PC-3 (cell line): ENCODE results near the gene LDLR.

ENCODE experiments used
- EZH2 ChIP-seq: fragments of 300-600 bp; sonication (generic); IDR thresholded peaks from one replicate; pipeline ENCODE4 v1.6.1; 2017; ENCODE audit warnings: antibody characterized with exemption, mild to moderate bottlenecking, low read length; ENCODE audit not compliant: unreplicated experiment
- EZH2phosphoT487 ChIP-seq: fragments of 300-600 bp; sonication (generic); IDR thresholded peaks from 2 replicates; pipeline ENCODE4 v1.6.1; 2018; ENCODE audit warnings: mild to moderate bottlenecking, antibody characterized with exemption, low read length, borderline replicate concordance
- TF ChIP-seq, protein P1 (sequence below): fragments of 300-600 bp; sonication (generic); conservative IDR thresholded peaks from 2 replicates; pipeline ENCODE4 v1.5.1; 2017; ENCODE audit warnings: antibody characterized with exemption, low read depth, mild to moderate bottlenecking, low read length

DNA sequence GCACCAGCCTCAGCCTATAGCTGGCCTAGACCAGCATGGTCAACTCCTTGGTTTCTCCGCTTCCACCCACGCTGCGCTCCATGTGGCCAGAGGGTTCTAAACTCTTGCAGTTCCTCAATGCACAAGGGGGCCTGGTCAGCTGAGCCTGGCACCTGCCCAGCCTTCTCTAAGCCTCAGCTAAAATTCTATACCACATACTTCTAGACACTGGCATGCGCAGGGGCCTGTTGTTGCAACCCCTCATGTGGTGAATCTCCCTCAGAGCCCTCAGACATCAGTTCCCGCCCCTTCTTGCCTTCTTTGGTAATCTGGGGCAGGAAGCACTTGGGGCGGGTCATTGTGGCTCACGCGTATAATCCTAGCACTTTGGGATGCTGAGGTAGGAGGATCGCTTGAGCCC lies 19.7 kb upstream of the LDLR start:
- TF ChIP-seq, protein P1, sequence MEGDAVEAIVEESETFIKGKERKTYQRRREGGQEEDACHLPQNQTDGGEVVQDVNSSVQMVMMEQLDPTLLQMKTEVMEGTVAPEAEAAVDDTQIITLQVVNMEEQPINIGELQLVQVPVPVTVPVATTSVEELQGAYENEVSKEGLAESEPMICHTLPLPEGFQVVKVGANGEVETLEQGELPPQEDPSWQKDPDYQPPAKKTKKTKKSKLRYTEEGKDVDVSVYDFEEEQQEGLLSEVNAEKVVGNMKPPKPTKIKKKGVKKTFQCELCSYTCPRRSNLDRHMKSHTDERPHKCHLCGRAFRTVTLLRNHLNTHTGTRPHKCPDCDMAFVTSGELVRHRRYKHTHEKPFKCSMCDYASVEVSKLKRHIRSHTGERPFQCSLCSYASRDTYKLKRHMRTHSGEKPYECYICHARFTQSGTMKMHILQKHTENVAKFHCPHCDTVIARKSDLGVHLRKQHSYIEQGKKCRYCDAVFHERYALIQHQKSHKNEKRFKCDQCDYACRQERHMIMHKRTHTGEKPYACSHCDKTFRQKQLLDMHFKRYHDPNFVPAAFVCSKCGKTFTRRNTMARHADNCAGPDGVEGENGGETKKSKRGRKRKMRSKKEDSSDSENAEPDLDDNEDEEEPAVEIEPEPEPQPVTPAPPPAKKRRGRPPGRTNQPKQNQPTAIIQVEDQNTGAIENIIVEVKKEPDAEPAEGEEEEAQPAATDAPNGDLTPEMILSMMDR: no peak
- TF ChIP-seq EZH2 (no peak), EZH2phosphoT487 (no peak)
